WTC11 (cell line): ENCODE data around the gene RREB1. TPM values are rescaled to one million over a fixed set of nuclear protein-coding genes. Genes with fewer than 3 reads are reported as not detected.
A peak's percentile ranks its signal among the peaks of the same experiment; 100 is the strongest.

Source experiments
- ATAC-seq: fragments of 200-7000 bp; cut with Tn5 transposase; 2 replicates; pipeline ENCODE4 v1.10.0; 2021; ENCODE audit warnings: mild to moderate bottlenecking, moderate library complexity
- CTCF ChIA-PET: fragments of 300-600 bp; sonication (Branson Sonifier 250); formaldehyde crosslinking; loops from one replicate; lab custom pipeline; 2021; ENCODE audit warnings: antibody characterized with exemption; lab: Charles Lee
- POLR2A ChIA-PET: fragments of 350-600 bp; sonication (Branson Sonifier 250); formaldehyde crosslinking; loops from one replicate; lab custom pipeline; 2021; ENCODE audit warnings: antibody characterized with exemption; lab: Charles Lee
- DNase-seq: peaks from one replicate; pipeline ENCODE4 v3.0.0; 2021; ENCODE audit warnings: low spot score
- H3K27ac Mint-ChIP-seq: 2 replicates; pipeline ENCODE4 v1.8.0; 2021; ENCODE audit warnings: mixed read lengths
- H3K27me3 Mint-ChIP-seq: 2 replicates; pipeline ENCODE4 v1.8.0; 2021; ENCODE audit warnings: low read depth, mild to moderate bottlenecking, moderate library complexity, mixed read lengths
- H3K36me3 Mint-ChIP-seq: 2 replicates; pipeline ENCODE4 v1.8.0; 2021; ENCODE audit warnings: mixed read lengths
- H3K4me1 Mint-ChIP-seq: 2 replicates; pipeline ENCODE4 v1.8.0; 2022; ENCODE audit warnings: mixed read lengths
- H3K4me3 Mint-ChIP-seq: 2 replicates; pipeline ENCODE4 v1.8.0; 2021; ENCODE audit warnings: mild to moderate bottlenecking, moderate library complexity, mixed read lengths
- H3K9me3 Mint-ChIP-seq: 2 replicates; pipeline ENCODE4 v1.8.0; 2021; ENCODE audit warnings: mixed read lengths
- CBFB ChIP-seq: sonication (generic); formaldehyde crosslinking; IDR thresholded peaks from 2 replicates; pipeline ENCODE4 v1.8.1; 2022; ENCODE audit warnings: mild to moderate bottlenecking, low read depth, missing genetic modification reagents
- CREM ChIP-seq: sonication (generic); formaldehyde crosslinking; IDR thresholded peaks from 2 replicates; pipeline ENCODE4 v1.8.1; 2022; ENCODE audit warnings: mild to moderate bottlenecking, missing genetic modification reagents, moderate library complexity
- FOXJ3 ChIP-seq: sonication (generic); formaldehyde crosslinking; IDR thresholded peaks from 2 replicates; pipeline ENCODE4 v1.9.0; 2021; ENCODE audit warnings: missing genetic modification reagents, mild to moderate bottlenecking, borderline replicate concordance
- GABPB1 ChIP-seq: sonication (generic); formaldehyde crosslinking; IDR thresholded peaks from 2 replicates; pipeline ENCODE4 v1.8.1; 2023; ENCODE audit warnings: mild to moderate bottlenecking, missing genetic modification reagents
- JAZF1 ChIP-seq: fragments of 250-450 bp; sonication (Bioruptor Pico); IDR thresholded peaks from 2 replicates; pipeline ENCODE4 v1.9.0; 2021; ENCODE audit warnings: moderate library complexity, mild to moderate bottlenecking, inconsistent platforms
- MXD4 ChIP-seq: fragments of 250-450 bp; sonication (Bioruptor Pico); IDR thresholded peaks from 2 replicates; pipeline ENCODE4 v1.8.0; 2021; ENCODE audit warnings: mild to moderate bottlenecking, moderate library complexity, borderline replicate concordance
- MYBL2 ChIP-seq: sonication (generic); formaldehyde crosslinking; IDR thresholded peaks from 2 replicates; pipeline ENCODE4 v1.8.1; 2023; ENCODE audit warnings: mild to moderate bottlenecking, moderate library complexity, missing genetic modification reagents
- OVOL2 ChIP-seq: fragments of 250-450 bp; sonication (Bioruptor Pico); IDR thresholded peaks from 2 replicates; pipeline ENCODE4 v1.9.0; 2021; ENCODE audit warnings: mild to moderate bottlenecking, borderline replicate concordance
- PRDM15 ChIP-seq: sonication (generic); formaldehyde crosslinking; IDR thresholded peaks from 2 replicates; pipeline ENCODE4 v1.8.0; 2022; ENCODE audit warnings: missing genetic modification reagents
- ZNF396 ChIP-seq: fragments of 250-450 bp; sonication (Bioruptor Pico); IDR thresholded peaks from 2 replicates; pipeline ENCODE4 v1.8.0; 2021; ENCODE audit warnings: mild to moderate bottlenecking, moderate library complexity, borderline replicate concordance
- total RNA-seq: library from RNA; stranded (reverse); gene quantifications from 3 replicates; pipeline ENCODE4 v1.2.3, GENCODE V29; 2021
- TF ChIP-seq, protein P1 (sequence below): fragments of 250-450 bp; sonication (Bioruptor Pico); IDR thresholded peaks from 2 replicates; pipeline ENCODE4 v1.8.0; 2021; ENCODE audit warnings: mild to moderate bottlenecking
- TF ChIP-seq, protein P2 (sequence below): sonication (generic); formaldehyde crosslinking; IDR thresholded peaks from 2 replicates; pipeline ENCODE4 v1.8.0; 2023; ENCODE audit warnings: mild to moderate bottlenecking, missing genetic modification reagents
- TF ChIP-seq, protein P3 (sequence below): sonication (generic); formaldehyde crosslinking; IDR thresholded peaks from 2 replicates; pipeline ENCODE4 v1.8.1; 2023; ENCODE audit warnings: mild to moderate bottlenecking, missing genetic modification reagents, moderate library complexity
- TF ChIP-seq, protein P4 (sequence below): sonication (generic); formaldehyde crosslinking; IDR thresholded peaks from 2 replicates; pipeline ENCODE4 v1.8.1; 2023; ENCODE audit warnings: mild to moderate bottlenecking, missing genetic modification reagents

The RREB1 gene
- total RNA-seq, 1 experiment from 2014 or later, result 38.5 TPM

DNA sequence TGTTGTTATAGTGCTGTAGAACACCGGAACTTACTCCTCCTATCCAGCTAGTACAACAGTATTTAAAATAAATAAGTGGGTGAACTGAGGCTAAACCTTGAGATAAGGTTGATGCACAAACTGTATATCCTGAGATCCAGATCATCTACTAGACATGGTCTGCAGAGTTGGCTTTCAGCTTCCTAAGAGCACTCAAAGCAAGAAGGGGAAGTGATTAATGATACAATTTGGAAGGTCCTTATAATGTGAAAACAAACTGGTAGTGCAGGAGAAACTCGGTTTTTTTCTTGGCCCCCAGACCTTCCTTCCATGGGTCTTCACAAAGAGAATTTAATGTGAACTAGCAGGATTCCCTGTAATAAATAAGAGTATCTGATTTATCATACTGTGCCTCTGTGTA lies 27.4 kb upstream of the RREB1 start:
- Mint-ChIP-seq H3K27me3 (peaks cover 7% of the 10 kb centered on the region), H3K4me1 (peaks cover 8% of the 10 kb centered on the region; the same call in 1 of the 2 replicates), H3K27ac (no peak overlapping the region), H3K36me3 (no peaks in the 10 kb centered on the region), H3K4me3 (no peak overlapping the region), H3K9me3 (no peaks in the 10 kb centered on the region)
- no peak for DNase-seq
- no peak for ATAC-seq
- ChIA-PET CTCF (no interaction called here), POLR2A (no interaction called here)
- TF ChIP-seq, protein P1, sequence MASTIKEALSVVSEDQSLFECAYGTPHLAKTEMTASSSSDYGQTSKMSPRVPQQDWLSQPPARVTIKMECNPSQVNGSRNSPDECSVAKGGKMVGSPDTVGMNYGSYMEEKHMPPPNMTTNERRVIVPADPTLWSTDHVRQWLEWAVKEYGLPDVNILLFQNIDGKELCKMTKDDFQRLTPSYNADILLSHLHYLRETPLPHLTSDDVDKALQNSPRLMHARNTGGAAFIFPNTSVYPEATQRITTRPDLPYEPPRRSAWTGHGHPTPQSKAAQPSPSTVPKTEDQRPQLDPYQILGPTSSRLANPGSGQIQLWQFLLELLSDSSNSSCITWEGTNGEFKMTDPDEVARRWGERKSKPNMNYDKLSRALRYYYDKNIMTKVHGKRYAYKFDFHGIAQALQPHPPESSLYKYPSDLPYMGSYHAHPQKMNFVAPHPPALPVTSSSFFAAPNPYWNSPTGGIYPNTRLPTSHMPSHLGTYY (CRISPR knock-in tag), result no peak
- TF ChIP-seq MXD4 (CRISPR knock-in tag), result no peak

- POLR2A ChIA-PET, result no interaction called here
- ATAC-seq, result no peak
These were observed 21.9 kb upstream of the RREB1 start for GRCh38 chr6:7085911-7086310.

GRCh38 chr6:7086488-7086887 lies 21.3 kb upstream of the RREB1 start:
- no peak overlapping the region for H3K27ac Mint-ChIP-seq
- POLR2A ChIA-PET, result interaction anchor here (0.7 to 0.9 kb wide), 2 partner anchors 69 to 175 kb away, joined by 4 read pairs; no protein-coding TSS in a partner anchor
- no peaks in the 10 kb centered on the region for H3K9me3 Mint-ChIP-seq
- peaks cover 39% of the 10 kb centered on the region for H3K4me1 Mint-ChIP-seq
- DNase-seq, result no peak
- CTCF ChIA-PET, result interaction anchor here (0.8 to 1.6 kb wide), 13 partner anchors 13 to 412 kb away, joined by 3 to 6 read pairs (median 4); no protein-coding TSS in a partner anchor
- peaks cover 26% of the 10 kb centered on the region for H3K27me3 Mint-ChIP-seq
- no peak for TF ChIP-seq MXD4 (CRISPR knock-in tag)
- no peak for TF ChIP-seq GABPB1 (CRISPR knock-in tag)
- TF ChIP-seq, protein P2, sequence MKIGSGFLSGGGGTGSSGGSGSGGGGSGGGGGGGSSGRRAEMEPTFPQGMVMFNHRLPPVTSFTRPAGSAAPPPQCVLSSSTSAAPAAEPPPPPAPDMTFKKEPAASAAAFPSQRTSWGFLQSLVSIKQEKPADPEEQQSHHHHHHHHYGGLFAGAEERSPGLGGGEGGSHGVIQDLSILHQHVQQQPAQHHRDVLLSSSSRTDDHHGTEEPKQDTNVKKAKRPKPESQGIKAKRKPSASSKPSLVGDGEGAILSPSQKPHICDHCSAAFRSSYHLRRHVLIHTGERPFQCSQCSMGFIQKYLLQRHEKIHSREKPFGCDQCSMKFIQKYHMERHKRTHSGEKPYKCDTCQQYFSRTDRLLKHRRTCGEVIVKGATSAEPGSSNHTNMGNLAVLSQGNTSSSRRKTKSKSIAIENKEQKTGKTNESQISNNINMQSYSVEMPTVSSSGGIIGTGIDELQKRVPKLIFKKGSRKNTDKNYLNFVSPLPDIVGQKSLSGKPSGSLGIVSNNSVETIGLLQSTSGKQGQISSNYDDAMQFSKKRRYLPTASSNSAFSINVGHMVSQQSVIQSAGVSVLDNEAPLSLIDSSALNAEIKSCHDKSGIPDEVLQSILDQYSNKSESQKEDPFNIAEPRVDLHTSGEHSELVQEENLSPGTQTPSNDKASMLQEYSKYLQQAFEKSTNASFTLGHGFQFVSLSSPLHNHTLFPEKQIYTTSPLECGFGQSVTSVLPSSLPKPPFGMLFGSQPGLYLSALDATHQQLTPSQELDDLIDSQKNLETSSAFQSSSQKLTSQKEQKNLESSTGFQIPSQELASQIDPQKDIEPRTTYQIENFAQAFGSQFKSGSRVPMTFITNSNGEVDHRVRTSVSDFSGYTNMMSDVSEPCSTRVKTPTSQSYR (CRISPR knock-in tag), result no peak
- no peak for TF ChIP-seq CREM (CRISPR knock-in tag)
- TF ChIP-seq, protein P3, sequence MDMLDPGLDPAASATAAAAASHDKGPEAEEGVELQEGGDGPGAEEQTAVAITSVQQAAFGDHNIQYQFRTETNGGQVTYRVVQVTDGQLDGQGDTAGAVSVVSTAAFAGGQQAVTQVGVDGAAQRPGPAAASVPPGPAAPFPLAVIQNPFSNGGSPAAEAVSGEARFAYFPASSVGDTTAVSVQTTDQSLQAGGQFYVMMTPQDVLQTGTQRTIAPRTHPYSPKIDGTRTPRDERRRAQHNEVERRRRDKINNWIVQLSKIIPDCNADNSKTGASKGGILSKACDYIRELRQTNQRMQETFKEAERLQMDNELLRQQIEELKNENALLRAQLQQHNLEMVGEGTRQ (CRISPR knock-in tag), result no peak
- TF ChIP-seq CBFB (CRISPR knock-in tag), result no peak
- TF ChIP-seq ZNF396 (CRISPR knock-in tag), result no peak
- peak overlapping the region; percentile 47 for H3K4me3 Mint-ChIP-seq
- no peaks in the 10 kb centered on the region for H3K36me3 Mint-ChIP-seq
- peak; percentile 11; the same call in 1 of the 2 replicates for ATAC-seq

More at GRCh38 chr6:7085911-7086310, 21.9 kb upstream of the RREB1 start:
- Mint-ChIP-seq H3K36me3 (no peaks in the 10 kb centered on the region), H3K4me1 (peaks cover 39% of the 10 kb centered on the region), H3K27me3 (peaks cover 26% of the 10 kb centered on the region), H3K27ac (no peak overlapping the region), H3K9me3 (no peaks in the 10 kb centered on the region), H3K4me3 (no peak overlapping the region)
- no peak for DNase-seq
- CTCF ChIA-PET, result interaction anchor here (1.2 to 1.5 kb wide), 5 partner anchors 28 to 327 kb away, joined by 3 to 4 read pairs (median 3); no protein-coding TSS in a partner anchor
- TF ChIP-seq JAZF1 (no peak), MYBL2 (no peak), OVOL2 (no peak), PRDM15 (CRISPR knock-in tag) (peak; percentile 53; the same call in 1 of the 2 replicates), FOXJ3 (CRISPR knock-in tag) (no peak)
- TF ChIP-seq, protein P4, sequence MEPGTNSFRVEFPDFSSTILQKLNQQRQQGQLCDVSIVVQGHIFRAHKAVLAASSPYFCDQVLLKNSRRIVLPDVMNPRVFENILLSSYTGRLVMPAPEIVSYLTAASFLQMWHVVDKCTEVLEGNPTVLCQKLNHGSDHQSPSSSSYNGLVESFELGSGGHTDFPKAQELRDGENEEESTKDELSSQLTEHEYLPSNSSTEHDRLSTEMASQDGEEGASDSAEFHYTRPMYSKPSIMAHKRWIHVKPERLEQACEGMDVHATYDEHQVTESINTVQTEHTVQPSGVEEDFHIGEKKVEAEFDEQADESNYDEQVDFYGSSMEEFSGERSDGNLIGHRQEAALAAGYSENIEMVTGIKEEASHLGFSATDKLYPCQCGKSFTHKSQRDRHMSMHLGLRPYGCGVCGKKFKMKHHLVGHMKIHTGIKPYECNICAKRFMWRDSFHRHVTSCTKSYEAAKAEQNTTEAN, result no peak
